ENCODE measurements around the gene ALMS1.
"Not testable (repeated sequence)": the region's sequence is repeated elsewhere in the genome, so short reads cannot be mapped to it uniquely, and the experiment has no call there.

The ALMS1 gene

GRCh38 chr2:73385504-73386341 is at the start of gene ALMS1:
Gene ALMS1, plus strand, starts transcription at chr2:73385836. Its CDS starts 33 bp downstream, at chr2:73385869.
- peak; percentile 98 for DNase-seq

- no peak for DNase-seq
Measured at GRCh38 chr2:73337828-73338227, 47.8 kb upstream of the ALMS1 start.

GRCh38 chr2:73339201-73339600 is 46.4 kb upstream of the ALMS1 start:
- DNase-seq, result no peak

- no peak for DNase-seq
Measured at GRCh38 chr2:73341039-73341438, 44.6 kb upstream of the ALMS1 start.

- DNase-seq, result no peak
Measured at GRCh38 chr2:73343992-73344391, 41.6 kb upstream of the ALMS1 start.

GRCh38 chr2:73344747-73345146 is 40.9 kb upstream of the ALMS1 start:
- DNase-seq, result not testable (repeated sequence)

GRCh38 chr2:73350035-73350691 is 35.5 kb upstream of the ALMS1 start:
- peak; percentile 71 for DNase-seq

GRCh38 chr2:73356097-73356496 is 29.5 kb upstream of the ALMS1 start:
- no peak for DNase-seq

- peak; percentile 8 for DNase-seq
Measured at GRCh38 chr2:73359915-73360697, 25.5 kb upstream of the ALMS1 start.

- no peak for DNase-seq
Measured at GRCh38 chr2:73366060-73366459, 19.6 kb upstream of the ALMS1 start.

GRCh38 chr2:73368781-73369180 is 16.9 kb upstream of the ALMS1 start:
- no peak for DNase-seq

GRCh38 chr2:73370348-73370747 is 15.3 kb upstream of the ALMS1 start:
- DNase-seq, result no peak

GRCh38 chr2:73373344-73373743 is 12.3 kb upstream of the ALMS1 start:
- DNase-seq, result no peak

GRCh38 chr2:73374269-73374668 is 11.4 kb upstream of the ALMS1 start:
- DNase-seq, result no peak

- no peak for DNase-seq
Measured at GRCh38 chr2:73376681-73377080, 9.0 kb upstream of the ALMS1 start.

GRCh38 chr2:73383036-73383435 is 2.6 kb upstream of the ALMS1 start:
- DNase-seq, result no peak

- no peak for DNase-seq
Measured at GRCh38 chr2:73385123-73385503, 523 bp upstream of the ALMS1 start.

- no peak for DNase-seq
Measured at GRCh38 chr2:73386342-73386868, 769 bp downstream of the ALMS1 start.

- peak; percentile 31 for DNase-seq
Measured at GRCh38 chr2:73386894-73387636, 1.4 kb downstream of the ALMS1 start.

GRCh38 chr2:73402386-73403103 is 16.9 kb downstream of the ALMS1 start:
- DNase-seq, result no peak

GRCh38 chr2:73403237-73403636 is 17.6 kb downstream of the ALMS1 start:
- no peak for DNase-seq

- no peak for DNase-seq
Measured at GRCh38 chr2:73404409-73404808, 18.8 kb downstream of the ALMS1 start.
